SK-N-SH treated with all-trans-retinoic acid at 6 μM for 48 hours (cell line): Measurements from ENCODE around the gene TIMP2.

ENCODE experiments used
- ATAC-seq: fragments of 200-7000 bp; cut with Tn5 transposase; 3 replicates; pipeline ENCODE4 v1.9.1; 2020; ENCODE audit warnings: mild to moderate bottlenecking, moderate library complexity
- ARNTL ChIP-seq: fragments of 450-650 bp; formaldehyde crosslinking; IDR thresholded peaks from 2 replicates; pipeline ENCODE4 v1.5.0; 2020; ENCODE audit warnings: low read depth, mild to moderate bottlenecking, moderate library complexity, borderline replicate concordance
- BACH2 ChIP-seq: fragments of 250-450 bp; sonication (Bioruptor Pico); IDR thresholded peaks from 2 replicates; pipeline ENCODE4 v1.9.0; 2021; ENCODE audit warnings: mild to moderate bottlenecking, borderline replicate concordance
- CREB5 ChIP-seq: fragments of 250-450 bp; sonication (Bioruptor Pico); IDR thresholded peaks from 2 replicates; pipeline ENCODE4 v1.5.1; 2020; ENCODE audit warnings: low read depth, mild to moderate bottlenecking, moderate library complexity
- CSDC2 ChIP-seq: fragments of 250-450 bp; sonication (Bioruptor Pico); IDR thresholded peaks from 2 replicates; pipeline ENCODE4 v1.5.0; 2020; ENCODE audit warnings: mild to moderate bottlenecking, moderate library complexity
- ESRRG ChIP-seq: fragments of 250-450 bp; sonication (Bioruptor Pico); IDR thresholded peaks from 2 replicates; pipeline ENCODE4 v1.6.1; 2021; ENCODE audit warnings: mild to moderate bottlenecking
- GLIS3 ChIP-seq: fragments of 250-450 bp; sonication (Bioruptor Pico); IDR thresholded peaks from 2 replicates; pipeline ENCODE4 v1.5.0; 2020; ENCODE audit warnings: mild to moderate bottlenecking, moderate library complexity
- ISL1 ChIP-seq: fragments of 250-450 bp; sonication (Bioruptor Pico); IDR thresholded peaks from 2 replicates; pipeline ENCODE4 v2.1.2; 2022; ENCODE audit warnings: mild to moderate bottlenecking, moderate library complexity
- OSR1 ChIP-seq: fragments of 250-450 bp; sonication (Bioruptor Pico); IDR thresholded peaks from 2 replicates; pipeline ENCODE4 v1.8.0; 2022; ENCODE audit warnings: moderate library complexity, mild to moderate bottlenecking, inconsistent platforms
- PATZ1 ChIP-seq: fragments of 250-450 bp; sonication (Bioruptor Pico); IDR thresholded peaks from 2 replicates; pipeline ENCODE4 v1.8.0; 2020; ENCODE audit warnings: mild to moderate bottlenecking, moderate library complexity, borderline replicate concordance
- POU6F1 ChIP-seq: fragments of 250-450 bp; sonication (Bioruptor Pico); IDR thresholded peaks from 2 replicates; pipeline ENCODE4 v1.8.0; 2021; ENCODE audit warnings: low read depth, mild to moderate bottlenecking, moderate library complexity, borderline replicate concordance
- PPARA ChIP-seq: fragments of 250-450 bp; sonication (Bioruptor Pico); IDR thresholded peaks from 2 replicates; pipeline ENCODE4 v1.5.0; 2020; ENCODE audit warnings: mild to moderate bottlenecking, borderline replicate concordance
- SNAI2 ChIP-seq: fragments of 250-450 bp; sonication (Bioruptor Pico); IDR thresholded peaks from 2 replicates; pipeline ENCODE4 v1.5.0; 2020; ENCODE audit warnings: mild to moderate bottlenecking, moderate library complexity
- TCF4 ChIP-seq: fragments of 250-450 bp; sonication (Bioruptor Pico); IDR thresholded peaks from 2 replicates; pipeline ENCODE4 v1.8.0; 2021; ENCODE audit warnings: mild to moderate bottlenecking, moderate library complexity, borderline replicate concordance
- TOX ChIP-seq: fragments of 250-450 bp; sonication (Bioruptor Pico); IDR thresholded peaks from 2 replicates; pipeline ENCODE4 v1.8.0; 2021; ENCODE audit warnings: mild to moderate bottlenecking, moderate library complexity, borderline replicate concordance
- TSHZ2 ChIP-seq: fragments of 250-450 bp; sonication (Bioruptor Pico); IDR thresholded peaks from 2 replicates; pipeline ENCODE4 v1.5.0; 2020; ENCODE audit warnings: mild to moderate bottlenecking, moderate library complexity
- ZC3H10 ChIP-seq: fragments of 250-450 bp; sonication (Bioruptor Pico); IDR thresholded peaks from 2 replicates; pipeline ENCODE4 v1.5.1; 2021; ENCODE audit warnings: mild to moderate bottlenecking, moderate library complexity
- ZNF565 ChIP-seq: fragments of 450-650 bp; formaldehyde crosslinking; conservative IDR thresholded peaks from 2 replicates; pipeline ENCODE4 v1.5.0; 2020; ENCODE audit warnings: low read depth, mild to moderate bottlenecking, moderate library complexity
- ZNF70 ChIP-seq: fragments of 450-650 bp; formaldehyde crosslinking; IDR thresholded peaks from 2 replicates; pipeline ENCODE4 v1.5.0; 2020; ENCODE audit warnings: mild to moderate bottlenecking, moderate library complexity
- ZNF8 ChIP-seq: fragments of 450-650 bp; formaldehyde crosslinking; IDR thresholded peaks from 2 replicates; pipeline ENCODE4 v1.5.0; 2020; ENCODE audit warnings: mild to moderate bottlenecking, moderate library complexity

Gene TIMP2

GRCh38 chr17:78892936-78893379 lies 32.2 kb downstream of the TIMP2 start:
- ATAC-seq, result no peak
- TF ChIP-seq ZC3H10 (CRISPR knock-in tag), result no peak
- TF ChIP-seq CREB5 (CRISPR knock-in tag), result no peak
- TF ChIP-seq TCF4, result no peak

- TF ChIP-seq CSDC2 (CRISPR knock-in tag) (no peak), ARNTL (CRISPR knock-in tag) (no peak), TSHZ2 (no peak), ZNF70 (CRISPR knock-in tag) (peak; percentile 39; the same call in 1 of the 2 replicates)
- TF ChIP-seq, all 23 proteins: peak for 1
- ATAC-seq, result no peak; the same call in 2 of the 3 replicates
Measured at GRCh38 chr17:78892520-78892919, 32.7 kb downstream of the TIMP2 start.

- TF ChIP-seq SNAI2 (no peak), OSR1 (CRISPR knock-in tag) (no peak), CSDC2 (CRISPR knock-in tag) (no peak), PATZ1 (CRISPR knock-in tag) (no peak), ZNF70 (CRISPR knock-in tag) (no peak), ZNF565 (CRISPR knock-in tag) (0 out of 2 replicates have a peak, but pooled peaks have one; percentile 15), GLIS3 (CRISPR knock-in tag) (no peak), BACH2 (no peak), TSHZ2 (peak; percentile 44), TCF4 (peak; percentile 32; the same call in 1 of the 2 replicates), ISL1 (CRISPR knock-in tag) (no peak), ESRRG (CRISPR knock-in tag) (no peak), ZC3H10 (CRISPR knock-in tag) (no peak), ZNF8 (CRISPR knock-in tag) (no peak), PPARA (no peak), ARNTL (CRISPR knock-in tag) (no peak), CREB5 (CRISPR knock-in tag) (no peak), POU6F1 (CRISPR knock-in tag) (no peak), TOX (CRISPR knock-in tag) (no peak)
- TF ChIP-seq, all 23 proteins: peak for 3
Measured at GRCh38 chr17:78892062-78892456, 33.1 kb downstream of the TIMP2 start.

More at GRCh38 chr17:78892062-78892456, 33.1 kb downstream of the TIMP2 start:
- peak; percentile 14; the same call in 1 of the 3 replicates for ATAC-seq
